ENCODE data around the gene NFE2L3. TPM values are rescaled to one million over a fixed set of nuclear protein-coding genes. Genes with fewer than 3 reads are reported as not detected.

The NFE2L3 gene
- total and polyA plus RNA-seq, 9 of the 15 experiments (the other 6 are each of a cell fraction or from before 2014, with no cell fraction given): 2.9 to 16.9 (median 12.4) TPM

GRCh38 chr7:26201247-26202018 is 49.4 kb downstream of the NFE2L3 start, which contains the start of gene CBX3 (continued):
- TF ChIP-seq NFE2 (IDR thresholded peaks at IDR 0.05; ENCODE audit: low read depth) (0 out of 2 replicates have a peak, but pooled peaks have one; percentile 1), ZNF644 (tag; IDR thresholded peaks at IDR 0.05; ENCODE audit: low read depth) (peak; percentile 89), ZNF224 (CRISPR knock-in tag; IDR thresholded peaks at IDR 0.05) (0 out of 2 replicates have a peak, but pooled peaks have one; percentile 23), RBM22 (IDR thresholded peaks at IDR 0.05; ENCODE audit: low read depth, low read length, poor library complexity, severe bottlenecking) (peak; percentile 86), EWSR1 (IDR thresholded peaks at IDR 0.05; ENCODE audit: borderline replicate concordance, low read depth, partially characterized antibody) (no peak), TCFL5 (CRISPR knock-in tag; conservative IDR thresholded peaks at IDR 0.05) (no peak), STAT5B (CRISPR knock-in tag; IDR thresholded peaks at IDR 0.05) (no peak), CTCFL (IDR thresholded peaks at IDR 0.05; ENCODE audit: borderline replicate concordance, insufficient read depth, low read depth, low read length, poor library complexity, severe bottlenecking) (no peak), PHF21A (IDR thresholded peaks at IDR 0.05; ENCODE audit: borderline replicate concordance, low read depth) (no peak), GTF2B (IDR thresholded peaks at IDR 0.05; ENCODE audit: extremely low read depth, insufficient read length) (no peak), HMGXB4 (CRISPR knock-in tag; IDR thresholded peaks at IDR 0.05) (no peak), ZNF740 (CRISPR knock-in tag; IDR thresholded peaks at IDR 0.05) (no peak), ZNF740 (tag; IDR thresholded peaks at IDR 0.05) (no peak), KAT2B (IDR thresholded peaks at IDR 0.05; ENCODE audit: low read depth, low read length) (no peak), HDAC2 (IDR thresholded peaks at IDR 0.05) (0 out of 2 replicates have a peak, but pooled peaks have one; percentile 9), MTA2 (IDR thresholded peaks at IDR 0.05; ENCODE audit: low read depth) (no peak), GMEB1 (CRISPR knock-in tag; IDR thresholded peaks at IDR 0.05) (peak; percentile 9), GABPB1 (CRISPR knock-in tag; IDR thresholded peaks at IDR 0.05) (no peak; the same call in 1 of the 2 replicates), ZNF347 (CRISPR knock-in tag; IDR thresholded peaks at IDR 0.05; ENCODE audit: low read depth) (no peak), POLR2H (tag; IDR thresholded peaks at IDR 0.05; ENCODE audit: low read depth) (peak; percentile 61)
